Measurements from ENCODE around the gene DENND5A.

DENND5A gene

DNA sequence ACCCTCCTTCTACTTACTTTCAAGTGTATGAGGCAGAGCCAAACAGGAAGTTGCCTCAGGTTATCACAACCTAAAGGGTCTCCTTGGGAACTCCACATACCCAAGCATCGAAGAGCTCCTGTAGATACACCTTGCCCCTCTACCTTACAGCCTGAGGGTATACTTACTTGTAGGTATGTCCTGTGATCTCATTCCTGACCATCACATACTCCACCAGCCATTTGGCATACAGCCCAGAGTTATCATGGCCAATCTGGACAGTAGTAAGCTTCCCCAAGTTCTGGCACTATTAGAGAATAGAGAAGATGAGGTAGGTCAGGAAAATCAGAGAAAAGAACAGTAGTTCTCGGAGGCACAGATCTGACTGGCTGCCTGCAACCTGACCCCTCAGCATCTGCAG is 120.3 kb downstream of the DENND5A start:
- DNase-seq (ENCODE audit: low read depth): no peak
- H3K4me3 ChIP-seq (ENCODE audit: low read length): no peak overlapping the region
- TF ChIP-seq, protein P1, sequence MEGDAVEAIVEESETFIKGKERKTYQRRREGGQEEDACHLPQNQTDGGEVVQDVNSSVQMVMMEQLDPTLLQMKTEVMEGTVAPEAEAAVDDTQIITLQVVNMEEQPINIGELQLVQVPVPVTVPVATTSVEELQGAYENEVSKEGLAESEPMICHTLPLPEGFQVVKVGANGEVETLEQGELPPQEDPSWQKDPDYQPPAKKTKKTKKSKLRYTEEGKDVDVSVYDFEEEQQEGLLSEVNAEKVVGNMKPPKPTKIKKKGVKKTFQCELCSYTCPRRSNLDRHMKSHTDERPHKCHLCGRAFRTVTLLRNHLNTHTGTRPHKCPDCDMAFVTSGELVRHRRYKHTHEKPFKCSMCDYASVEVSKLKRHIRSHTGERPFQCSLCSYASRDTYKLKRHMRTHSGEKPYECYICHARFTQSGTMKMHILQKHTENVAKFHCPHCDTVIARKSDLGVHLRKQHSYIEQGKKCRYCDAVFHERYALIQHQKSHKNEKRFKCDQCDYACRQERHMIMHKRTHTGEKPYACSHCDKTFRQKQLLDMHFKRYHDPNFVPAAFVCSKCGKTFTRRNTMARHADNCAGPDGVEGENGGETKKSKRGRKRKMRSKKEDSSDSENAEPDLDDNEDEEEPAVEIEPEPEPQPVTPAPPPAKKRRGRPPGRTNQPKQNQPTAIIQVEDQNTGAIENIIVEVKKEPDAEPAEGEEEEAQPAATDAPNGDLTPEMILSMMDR (conservative IDR thresholded peaks at IDR 0.05; ENCODE audit: low read length): no peak

DNA sequence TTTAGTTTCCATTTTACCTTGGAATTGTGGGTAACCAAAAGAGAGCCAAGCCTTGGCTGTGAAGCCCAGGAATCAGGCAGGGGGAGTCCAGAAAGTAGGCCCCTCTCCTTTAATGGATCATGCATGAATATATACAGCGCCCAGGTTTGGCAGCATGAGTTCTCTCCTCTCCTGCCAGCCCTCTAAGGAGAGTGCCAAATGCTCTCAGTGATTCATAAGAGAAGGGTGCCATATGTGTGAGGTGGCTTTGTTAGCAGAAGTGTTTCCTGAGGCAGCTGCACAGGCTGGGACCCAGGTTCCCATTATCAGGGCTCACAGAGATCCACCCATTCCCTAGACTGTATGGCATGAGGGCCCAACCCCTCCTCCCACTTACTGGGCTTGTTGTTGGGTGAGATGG is 121.4 kb downstream of the DENND5A start:
- DNase-seq (ENCODE audit: low read depth): peak; percentile 23
- no peak overlapping the region for H3K4me3 ChIP-seq (ENCODE audit: low read length)
- TF ChIP-seq, protein P1 (conservative IDR thresholded peaks at IDR 0.05; ENCODE audit: low read length): no peak

DNA sequence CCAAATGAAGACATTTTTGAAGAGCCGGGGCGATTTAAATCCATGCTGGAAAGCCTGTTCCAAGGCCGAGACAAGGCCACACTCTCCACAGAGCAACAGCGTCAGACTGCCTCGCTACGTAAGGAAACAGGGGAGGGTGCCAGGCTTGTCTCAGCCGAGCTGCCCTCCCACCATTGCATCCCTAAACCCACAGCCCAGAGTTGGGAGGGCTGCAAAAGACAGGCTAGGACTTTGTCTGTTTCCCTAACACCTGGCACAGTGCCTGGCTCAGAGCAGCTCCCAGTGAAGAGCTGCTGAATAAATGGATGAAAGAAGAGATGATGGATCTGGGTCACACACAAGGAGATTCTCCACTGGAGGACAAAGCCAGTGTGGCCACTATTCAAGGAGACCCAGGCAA is 122.4 kb downstream of the DENND5A start:
- TF ChIP-seq, protein P1 (conservative IDR thresholded peaks at IDR 0.05; ENCODE audit: low read length): no peak
- H3K4me3 ChIP-seq (ENCODE audit: low read length): no peak overlapping the region
- no peak for DNase-seq (ENCODE audit: low read depth)

DNA sequence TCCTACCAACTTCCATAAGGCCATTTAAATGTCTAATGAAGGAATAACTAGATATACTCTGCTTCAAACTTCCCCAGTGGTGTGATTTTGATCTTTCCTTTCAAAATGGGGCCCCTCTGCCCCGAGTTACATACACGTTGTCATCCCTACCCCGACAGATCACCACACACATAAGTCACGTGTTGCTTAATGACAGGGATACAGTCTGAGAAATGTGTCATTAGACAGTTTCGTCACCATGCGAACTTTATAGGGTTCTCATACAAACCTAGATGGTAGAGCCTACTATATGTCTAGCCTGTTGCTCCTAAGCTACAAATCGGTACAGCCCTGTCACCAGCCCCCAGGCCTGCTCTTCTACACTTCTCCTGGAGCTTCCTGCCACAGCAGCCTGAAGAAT is 124.0 kb downstream of the DENND5A start:
- H3K4me3 ChIP-seq (ENCODE audit: low read length): no peak overlapping the region
- no peak for DNase-seq (ENCODE audit: low read depth)
- TF ChIP-seq, protein P1 (conservative IDR thresholded peaks at IDR 0.05; ENCODE audit: low read length): no peak

DNA sequence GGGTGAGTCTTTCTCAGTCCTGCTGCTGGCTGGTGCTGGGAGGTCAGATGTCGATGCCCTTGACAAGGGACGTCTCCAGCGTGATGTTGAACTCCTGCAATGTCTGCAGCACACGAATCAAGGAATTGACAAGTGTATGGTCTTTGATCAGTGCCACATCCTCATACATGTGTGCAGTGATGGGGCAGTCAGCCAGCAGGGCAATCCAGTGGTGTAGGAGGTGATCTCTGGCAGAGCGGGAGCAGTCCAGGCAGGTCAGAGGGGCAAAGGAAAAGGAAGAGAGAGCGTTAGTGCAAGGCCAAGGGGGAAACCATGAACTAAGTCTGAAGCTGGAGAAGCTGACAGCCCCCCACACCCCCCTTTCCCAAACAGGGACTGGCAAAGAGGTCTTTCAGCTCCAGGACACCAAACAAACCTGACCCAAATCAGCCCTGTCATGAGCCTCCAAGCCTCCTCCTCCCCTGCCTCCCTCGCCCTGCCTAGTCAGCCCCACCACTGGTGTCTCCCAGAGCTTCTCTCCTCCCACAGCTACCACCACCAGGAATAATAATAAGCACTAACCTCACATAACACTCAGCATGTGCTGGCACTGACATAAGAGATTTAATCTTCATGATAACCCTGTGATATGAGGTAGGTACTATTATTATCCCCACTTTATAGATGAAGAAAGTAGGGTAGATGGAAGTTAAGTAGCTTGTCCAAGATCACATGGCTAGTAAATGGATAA is 125.4 kb downstream of the DENND5A start:
- no peak overlapping the region for H3K4me3 ChIP-seq (ENCODE audit: low read length)
- TF ChIP-seq, protein P1 (conservative IDR thresholded peaks at IDR 0.05; ENCODE audit: low read length): no peak
- no peak for DNase-seq (ENCODE audit: low read depth)

DNA sequence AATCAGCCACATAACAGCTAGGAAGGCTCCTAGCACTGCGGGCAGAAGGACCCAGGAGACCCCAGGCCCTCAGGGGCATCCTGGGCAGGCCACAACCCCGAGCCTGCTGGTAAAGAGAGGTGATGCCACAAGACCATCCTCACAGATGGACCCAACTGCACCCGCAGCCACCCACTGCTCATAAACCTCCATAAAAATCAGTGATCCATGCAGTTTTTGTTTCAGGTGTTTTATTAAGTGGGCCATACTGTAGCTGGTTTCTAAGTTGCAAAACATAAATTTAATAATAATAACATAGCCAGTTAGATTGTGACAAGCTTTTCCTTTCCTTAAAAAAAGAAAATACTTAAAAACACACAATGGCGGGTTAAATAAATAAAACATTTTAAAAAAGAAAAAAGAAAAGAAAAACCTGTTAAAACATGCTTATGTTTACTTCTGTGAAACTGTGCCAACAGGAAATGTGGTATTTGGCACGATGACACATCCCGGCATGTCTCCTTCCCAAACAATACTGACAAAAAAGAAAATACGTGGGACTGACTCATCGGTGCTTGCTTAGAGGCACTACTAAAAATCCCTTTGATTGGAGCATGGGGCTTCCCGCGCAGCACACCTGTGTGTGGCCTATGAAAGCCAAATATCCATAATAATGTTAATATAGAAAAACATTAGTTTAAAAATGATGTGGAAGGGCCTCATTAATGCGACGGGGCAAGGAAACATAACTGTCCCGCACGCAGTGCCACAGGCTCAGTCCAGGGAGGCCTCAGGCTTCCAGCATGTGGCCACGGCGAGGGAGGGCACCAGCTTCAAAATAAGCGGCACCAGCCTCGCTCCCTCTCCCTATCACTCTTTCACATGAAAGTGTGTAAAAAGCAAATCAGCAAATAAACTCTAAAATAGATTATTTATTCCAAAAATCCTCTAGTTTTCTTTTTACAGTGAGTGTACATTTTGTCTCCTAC is 126.3 kb downstream of the DENND5A start:
- peak; percentile 84 for DNase-seq (ENCODE audit: low read depth)
- TF ChIP-seq, protein P1 (conservative IDR thresholded peaks at IDR 0.05; ENCODE audit: low read length): no peak
- no peak overlapping the region for H3K4me3 ChIP-seq (ENCODE audit: low read length)

All from AG10803 (cell line).